Measurements from ENCODE around the gene ZDHHC1.

Gene ZDHHC1

GRCh38 chr16:67406111-67406971 lies 9.9 kb downstream of the ZDHHC1 start:
- no peak for DNase-seq

DNA sequence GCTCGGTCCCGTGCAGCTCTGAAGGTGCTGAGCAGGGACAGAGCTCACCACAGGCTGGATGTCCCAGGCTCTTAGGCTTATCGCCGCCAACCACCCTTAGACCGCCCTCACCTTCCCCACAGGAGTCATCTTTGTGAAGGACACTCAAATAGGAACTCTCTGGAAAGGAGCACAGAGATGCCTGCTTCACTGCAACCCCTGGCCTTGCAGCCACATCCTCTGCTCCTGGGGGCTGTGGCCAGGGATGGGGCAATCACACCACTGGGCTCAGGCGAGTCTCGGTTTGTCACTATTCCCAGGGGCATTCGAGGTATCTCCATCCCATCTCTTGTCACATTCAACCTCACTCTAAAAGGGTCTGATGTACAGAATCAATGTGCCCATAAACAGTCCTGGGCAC lies 10.9 kb downstream of the ZDHHC1 start:
- no peak for DNase-seq

DNA sequence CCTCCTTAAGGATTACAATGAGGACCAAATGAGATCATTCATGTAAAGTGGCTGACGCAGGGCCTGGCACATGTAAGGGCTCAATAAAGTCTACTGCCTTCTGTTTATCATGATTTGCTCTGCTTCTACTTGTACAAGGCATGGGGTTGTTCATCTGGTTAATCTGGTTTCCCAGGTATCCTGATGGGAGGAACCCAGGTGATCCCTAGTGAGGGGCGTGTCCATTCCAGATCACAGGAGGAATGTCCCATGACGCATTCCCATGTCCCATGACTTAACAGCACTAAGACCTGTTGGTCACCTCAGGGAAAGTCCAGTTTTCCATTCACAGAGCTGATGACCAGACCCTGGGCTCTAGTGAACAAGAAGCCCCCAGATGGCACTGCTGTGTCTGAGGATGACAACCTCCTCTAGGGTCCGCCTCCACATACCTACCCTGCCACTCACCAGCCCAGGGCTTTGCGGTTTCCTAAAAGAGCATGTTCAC lies 11.5 kb downstream of the ZDHHC1 start:
- DNase-seq: no peak

DNA sequence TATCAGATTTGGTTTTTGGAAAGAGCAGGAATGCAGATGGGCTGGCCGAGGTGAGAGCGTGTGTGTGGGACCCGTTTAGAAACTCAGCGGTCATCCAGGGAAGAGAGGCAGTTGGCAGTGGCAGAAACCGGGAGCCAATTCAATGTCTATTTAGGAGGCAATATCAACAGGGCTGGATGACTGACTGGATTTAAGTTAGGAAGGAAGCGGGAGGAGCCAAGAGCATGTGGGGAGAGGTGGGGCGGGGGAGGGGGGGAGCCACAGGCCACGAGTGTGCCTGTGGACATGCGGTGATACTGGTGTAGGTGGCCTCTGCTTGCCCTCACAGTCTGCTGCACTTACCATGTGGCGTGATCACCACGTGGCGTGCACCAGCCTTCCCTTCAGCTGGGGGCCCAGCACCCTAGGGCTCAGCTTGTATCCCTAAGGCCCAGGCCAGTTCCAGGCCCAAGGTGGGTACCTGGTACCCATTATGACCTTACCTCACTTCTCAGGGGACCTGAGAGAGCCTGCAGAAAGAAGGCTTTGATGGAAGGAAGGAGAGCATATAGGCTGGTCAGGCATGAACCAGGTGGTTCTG lies 12.2 kb downstream of the ZDHHC1 start:
- no peak for DNase-seq

DNA sequence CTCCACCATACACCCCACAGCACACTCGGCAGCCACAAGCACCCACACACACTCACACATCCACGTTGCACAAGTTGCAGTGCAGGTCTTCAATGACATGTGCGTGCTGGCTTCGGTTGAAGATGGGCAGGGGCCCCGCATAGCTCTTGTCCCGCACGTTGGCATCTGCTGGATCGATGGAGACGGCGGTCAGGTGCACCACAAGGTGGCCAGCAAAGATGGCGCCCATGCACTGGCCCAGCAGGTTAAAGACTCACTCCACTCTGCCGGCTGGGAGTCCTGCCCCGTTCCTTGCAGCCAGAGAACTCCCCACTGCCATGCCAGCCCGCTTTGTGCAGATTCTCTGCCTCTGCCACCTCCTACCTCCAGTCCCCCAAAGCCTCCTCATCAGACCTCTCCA lies 15.4 kb downstream of the ZDHHC1 start:
- DNase-seq: no peak

DNA sequence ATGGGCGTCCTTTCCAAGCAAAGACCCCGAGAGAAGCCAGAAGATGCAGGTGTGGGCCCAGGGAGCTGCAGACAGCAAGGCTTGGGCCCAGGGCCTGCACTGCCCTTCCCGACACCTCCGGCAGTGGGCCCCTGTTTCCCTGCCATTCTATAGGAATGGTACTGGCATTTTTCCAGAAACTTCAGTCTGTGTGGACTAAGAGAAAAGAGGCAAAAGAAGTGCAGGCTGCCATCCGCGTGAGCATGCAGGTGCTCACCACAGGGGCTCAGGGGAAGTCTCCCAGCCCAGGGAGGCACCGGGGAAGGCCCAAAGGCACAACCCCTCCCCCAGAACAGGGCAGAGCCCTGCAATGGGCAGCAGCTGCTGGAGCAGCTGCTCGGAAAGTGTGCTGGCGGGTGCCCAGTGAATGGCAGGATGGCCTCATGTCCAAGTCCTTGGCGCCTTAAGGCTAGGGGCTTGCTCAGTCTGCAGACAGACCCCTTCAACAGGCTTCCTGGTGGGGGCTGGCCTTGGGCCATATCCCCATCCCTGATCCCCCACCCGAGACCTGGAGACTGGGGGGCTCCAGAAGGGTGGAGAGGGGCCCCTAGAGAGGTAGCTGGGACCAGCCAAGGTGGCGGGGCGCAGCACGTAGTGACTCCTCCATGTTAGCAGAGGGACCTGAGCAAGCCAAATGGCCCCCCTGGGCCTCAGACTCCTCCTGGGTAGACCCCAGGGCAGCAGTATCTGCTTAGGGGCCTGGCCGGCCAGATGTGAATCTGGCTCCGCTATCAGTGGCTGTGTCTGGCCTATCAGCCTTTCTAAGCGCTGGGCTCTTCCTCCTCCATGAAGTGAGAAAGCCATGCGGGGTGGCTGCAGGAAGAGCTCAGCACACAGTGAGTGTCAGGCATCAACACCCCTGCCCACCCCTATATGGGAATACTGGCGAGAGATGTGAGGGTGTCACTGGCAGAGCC lies 16.2 kb downstream of the ZDHHC1 start:
- DNase-seq: peak; percentile 73 to 88

GRCh38 chr16:67399218-67399733 lies 17.0 kb downstream of the ZDHHC1 start:
- peak in 1 of 2 experiments; percentile 49 for DNase-seq

DNA sequence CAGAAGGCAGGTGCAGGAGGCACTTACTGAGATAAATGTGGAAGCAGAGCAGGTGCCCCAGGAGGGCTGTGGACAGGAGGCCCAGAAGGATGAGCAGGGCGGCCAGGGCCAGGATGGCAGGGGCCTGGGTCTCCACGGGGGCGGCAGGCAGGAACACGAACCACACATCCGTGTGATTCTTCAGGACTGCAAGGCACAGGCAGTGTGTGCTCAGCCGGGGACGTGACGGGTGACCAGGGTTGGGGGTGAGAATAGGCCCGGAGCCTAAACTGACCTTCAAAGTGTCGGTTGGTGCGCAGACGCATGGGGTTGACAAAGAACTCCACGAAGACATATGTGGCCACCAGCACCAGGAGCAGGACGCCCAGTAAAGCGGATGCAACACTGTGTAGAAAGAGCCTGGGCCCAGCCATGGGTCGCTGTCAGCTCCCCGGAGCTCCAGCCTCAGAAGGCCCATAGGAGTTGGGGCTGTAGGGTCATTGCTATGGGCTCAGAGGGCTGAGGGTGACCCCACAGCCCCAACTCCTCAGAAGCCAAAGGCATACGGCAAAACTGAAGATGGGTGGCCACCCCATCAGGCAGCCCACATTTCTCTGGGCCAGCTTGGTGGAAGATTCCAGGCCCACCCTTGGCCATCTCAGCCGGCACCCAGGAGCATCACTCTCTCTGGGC lies 17.6 kb downstream of the ZDHHC1 start:
- no peak for DNase-seq

DNA sequence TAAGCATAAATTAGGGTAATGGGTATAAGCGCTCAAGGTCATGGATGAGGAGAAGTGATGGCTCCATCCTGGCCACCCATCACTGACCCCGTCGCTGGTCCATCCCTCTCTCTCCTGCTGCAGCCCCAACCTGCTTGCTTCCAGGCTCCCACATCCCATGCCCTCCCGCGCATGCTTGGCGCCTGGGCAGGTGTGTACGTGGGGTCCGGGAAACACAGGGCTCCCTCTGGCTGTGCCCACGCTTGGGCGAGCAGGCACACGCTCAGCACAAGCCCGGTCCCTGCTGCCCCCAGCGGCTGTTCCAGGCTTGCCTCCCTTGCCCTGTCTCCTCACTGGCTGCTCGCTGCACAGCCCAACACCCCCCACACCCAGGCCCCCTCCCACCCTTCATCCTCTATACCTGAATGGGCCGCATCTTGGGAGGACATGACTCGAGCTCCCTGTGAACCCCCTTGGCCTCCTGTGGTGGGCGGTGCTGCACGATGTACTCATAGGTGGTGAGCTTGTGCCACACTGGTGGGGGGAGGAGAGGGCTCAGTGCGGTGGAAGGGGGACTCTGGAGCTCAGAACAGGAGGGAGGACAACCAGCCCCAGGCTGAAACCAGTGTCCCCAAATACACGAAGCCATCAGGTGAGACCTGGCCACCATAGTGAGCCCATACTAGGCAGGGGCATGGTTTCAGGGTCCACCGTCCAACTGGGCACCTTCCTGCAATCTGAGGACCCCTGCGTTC lies 18.3 kb downstream of the ZDHHC1 start:
- no peak for DNase-seq

- DNase-seq: peak in 1 of 2 experiments; percentile 19
Observed at GRCh38 chr16:67397036-67397801, 19.1 kb downstream of the ZDHHC1 start.

GRCh38 chr16:67396159-67397035 lies 19.9 kb downstream of the ZDHHC1 start:
- DNase-seq: peak; percentile 97 to 99

DNA sequence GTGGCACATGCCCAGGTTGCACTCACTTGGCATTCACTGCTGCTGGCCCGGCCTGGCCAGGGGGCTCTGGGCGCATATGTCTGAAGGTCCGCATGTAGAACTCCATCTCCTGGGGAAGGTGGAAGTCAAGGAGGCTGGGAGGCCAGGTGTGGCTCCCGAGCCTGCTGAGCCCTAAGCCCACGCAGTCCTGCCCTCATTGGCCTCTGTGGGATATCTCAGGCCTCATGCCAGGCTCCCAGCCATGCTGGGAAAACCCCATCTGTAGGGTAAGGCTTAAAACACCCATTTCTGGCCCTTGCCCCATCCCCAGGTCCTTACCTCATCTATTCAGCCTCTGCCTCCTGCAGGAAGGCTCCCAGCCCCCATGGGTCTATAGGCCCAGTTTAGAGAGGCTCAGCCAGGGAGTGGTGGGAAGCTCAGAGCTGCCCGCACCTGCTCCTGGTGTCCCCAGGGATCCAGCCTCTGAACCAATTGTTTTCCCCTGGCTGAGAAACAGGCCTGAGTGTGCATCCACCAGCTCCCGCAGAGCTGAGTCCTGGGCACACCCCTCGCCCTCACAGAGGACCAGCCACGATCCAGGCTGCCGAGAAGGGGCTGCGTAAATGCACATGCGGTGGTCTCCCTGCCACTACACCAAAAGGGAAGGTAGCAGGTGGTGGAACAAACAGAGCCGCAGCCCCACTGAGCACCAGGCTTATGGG lies 20.7 kb downstream of the ZDHHC1 start:
- peak; percentile 91 to 96 for DNase-seq

DNA sequence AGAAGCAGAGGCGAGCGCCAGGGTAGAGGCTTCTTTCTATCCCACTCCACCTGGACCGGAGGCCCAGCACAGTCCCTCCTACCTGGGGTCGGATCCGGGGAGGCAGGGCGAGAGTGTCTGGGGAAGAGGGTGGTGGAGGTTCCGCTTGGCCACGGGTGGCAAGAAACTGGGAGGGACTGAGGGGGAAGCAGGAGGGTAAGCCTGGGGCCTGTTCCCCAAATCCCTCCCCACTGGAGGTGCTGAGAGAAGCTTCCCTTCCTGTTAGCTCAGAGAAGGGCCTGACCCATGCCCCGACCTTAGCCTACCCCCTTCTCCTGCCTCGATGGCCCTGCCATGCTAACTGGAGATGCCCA lies 21.2 kb downstream of the ZDHHC1 start:
- DNase-seq: no peak

- no peak for DNase-seq
Observed at GRCh38 chr16:67394155-67395104, 21.8 kb downstream of the ZDHHC1 start.

DNA sequence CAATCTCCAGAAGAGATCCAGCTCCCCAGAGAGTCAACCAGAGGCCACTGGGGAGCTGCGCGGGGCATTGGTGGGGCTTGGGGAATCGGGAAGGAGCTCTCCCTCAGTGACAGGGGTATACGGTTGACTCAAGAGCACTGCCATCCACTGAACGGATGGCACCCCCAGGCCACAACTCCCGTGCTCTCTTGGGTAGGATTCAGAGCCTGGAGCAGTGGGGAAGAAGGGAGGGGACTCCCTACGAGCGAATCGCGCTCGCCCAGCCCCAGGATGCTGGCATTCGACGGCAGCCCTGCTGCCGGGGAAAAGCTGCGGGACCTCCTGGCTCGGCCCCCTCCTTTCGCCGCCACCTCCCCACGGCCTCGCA lies 22.5 kb downstream of the ZDHHC1 start:
- DNase-seq: peak in 1 of 2 experiments; percentile 55

GRCh38 chr16:67393111-67393787 lies 23.0 kb downstream of the ZDHHC1 start, which contains the start of gene TPPP3:
Gene TPPP3, minus strand, starts transcription at chr16:67393498. Its CDS starts 2,387 bp downstream, at chr16:67391111.
- DNase-seq: peak; percentile 87 to 91
